ENCODE data around the gene TESMIN. TPM values are rescaled to one million over a fixed set of nuclear protein-coding genes. Genes with fewer than 3 reads are reported as not detected.

The TESMIN gene
- total and polyA plus RNA-seq, 2 of the 13 experiments (the other 11 are each of a cell fraction or from before 2014, with no cell fraction given) = 0.15 to 0.45 TPM

- no peak for FAIRE-seq
These were observed 65.5 kb downstream of the TESMIN start for GRCh38 chr11:68685656-68686380.

More at GRCh38 chr11:68685656-68686380, 65.5 kb downstream of the TESMIN start:
- POLR2A ChIA-PET = no interaction called here
- no peak overlapping the region for H3K4me3 ChIP-seq (replicated peaks in 1 of 3; ENCODE audit: insufficient read depth in 1 of 3, low read depth in 2 of 3, low read length in 3 of 3)
- no peak overlapping the region for H3K9ac ChIP-seq (ENCODE audit: insufficient read depth, low read depth, low read length)
- H3K27ac ChIP-seq (ENCODE audit: extremely low read length, insufficient read depth, low read length) = no peak overlapping the region
- TF ChIP-seq ARID2 (CRISPR knock-in tag; IDR thresholded peaks at IDR 0.05; ENCODE audit: borderline replicate concordance) (no peak), ZNF329 (CRISPR knock-in tag; IDR thresholded peaks at IDR 0.05; ENCODE audit: low read depth) (no peak), CTCF (CRISPR knock-in tag; IDR thresholded peaks at IDR 0.05) (no peak)
- no peaks in the 10 kb centered on the region for H3K9me3 ChIP-seq (ENCODE audit: low read length)
- CTCF ChIA-PET (ENCODE audit: low intra/inter-chr PET ratio, low total read pairs) = no interaction called here
- no peak for DNase-seq (ENCODE audit: low spot score)
- H3K4me2 ChIP-seq (ENCODE audit: low read depth, low read length) = no peak overlapping the region
- WGBS (ENCODE audit: low lambda C conversion rate) = 34% methylated on average over 14 of the region's 18 CpGs
- H2AFZ ChIP-seq (ENCODE audit: low read length) = no peak overlapping the region
- H3K36me3 ChIP-seq (replicated peaks in 1 of 2; ENCODE audit: control insufficient read depth in 1 of 2, insufficient read depth in 2 of 2, low read length in 2 of 2) = no peaks in the 10 kb centered on the region
- peaks cover 9 to 73% of the 10 kb centered on the region in 2 experiments for H3K27me3 ChIP-seq (ENCODE audit: control insufficient read depth in 1 of 2, insufficient read depth in 2 of 2, low read length in 2 of 2)
- in situ Hi-C loops (cut with HindIII; ENCODE audit: extremely low pct_ligation_motif_present, low pct_unique_long_range_greater_than_20kb) = no loop called here
- BruUV-seq (replicated peaks) = no TSS peak
- intact Hi-C loops (cut with micrococcal nuclease; ENCODE audit: unreplicated experiment) = no loop called here
- H3K79me2 ChIP-seq (ENCODE audit: insufficient read depth, low read length) = no peaks in the 10 kb centered on the region
- H4K20me1 ChIP-seq (ENCODE audit: insufficient read depth, low read length) = no peaks in the 10 kb centered on the region
- peaks cover 8% of the 10 kb centered on the region; the same call in 1 of the 2 replicates for H3K4me1 ChIP-seq (ENCODE audit: insufficient read depth, low read length)
- ATAC-seq = no peak

Measured in HepG2 (cell line).